ENCODE measurements around the gene MUCL3. TPM values are rescaled to one million over a fixed set of nuclear protein-coding genes. Genes with fewer than 3 reads are reported as not detected.
A peak's percentile ranks its signal among the peaks of the same experiment; 100 is the strongest.

MUCL3 gene
- total and polyA plus RNA-seq, 10 of the 15 experiments (the other 5 are each of a cell fraction or from before 2014, with no cell fraction given), result 0.03 to 1.4 (median 0.61) TPM

DNA sequence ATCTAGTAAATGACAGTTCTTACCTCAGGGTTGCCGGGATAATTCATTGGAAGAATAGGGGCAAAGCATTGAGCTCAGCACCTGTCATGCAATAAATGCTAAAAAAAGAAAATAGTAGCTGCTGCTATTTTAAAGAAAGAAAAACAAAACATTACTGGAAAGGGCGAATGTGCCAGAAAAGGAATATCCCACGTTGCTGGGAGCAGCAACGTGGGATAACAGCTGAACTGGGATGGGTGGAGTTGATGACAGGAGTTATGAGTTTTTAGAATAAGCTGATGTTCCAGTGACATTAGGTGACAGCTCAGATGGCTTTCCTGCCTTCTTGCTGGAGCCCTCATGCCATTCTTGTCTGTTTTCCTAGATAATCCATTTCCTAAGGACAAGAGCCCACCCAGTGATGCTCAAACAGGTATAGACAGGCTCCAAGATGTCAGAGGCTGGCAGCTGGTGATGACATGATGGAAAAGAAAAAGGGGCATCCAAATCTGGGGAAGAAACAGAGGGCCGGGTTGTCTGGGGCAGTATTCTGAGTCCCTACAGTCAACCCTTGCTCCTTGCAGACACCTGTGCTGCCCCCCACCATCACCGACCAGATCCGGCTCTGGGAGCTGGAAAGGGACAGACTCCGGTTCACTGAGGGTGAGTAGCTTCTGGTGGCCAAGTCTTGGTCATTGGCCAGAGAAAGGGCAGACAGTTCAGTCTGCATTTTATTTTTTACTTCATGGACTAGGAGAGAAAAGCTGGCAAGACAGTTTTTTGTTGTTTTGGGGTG lies 27.8 kb upstream of the MUCL3 start:
- Histone ChIP-seq H3K4me1 (ENCODE audit: control insufficient read depth, insufficient read depth, low read length) (peaks cover 11% of the 10 kb centered on the region), H3K27me3 (replicated peaks in 1 of 2; ENCODE audit: control insufficient read depth in 2 of 2, insufficient read depth in 2 of 2, low read length in 1 of 2) (no peaks in the 10 kb centered on the region), H2AFZ (ENCODE audit: control insufficient read depth, low read depth, low read length) (no peak overlapping the region), H3K4me2 (ENCODE audit: control insufficient read depth, insufficient read depth) (peak overlapping the region; percentile 99; the same call in 1 of the 2 replicates), H3K9me3 (replicated peaks; ENCODE audit: control insufficient read depth, insufficient read depth, low read length) (no peaks in the 10 kb centered on the region), H3K4me3 (peak overlapping the region; percentile 91; the same call in 1 of the 2 replicates), H3K79me2 (ENCODE audit: control insufficient read depth, insufficient read depth, low read length) (peaks cover 20% of the 10 kb centered on the region), H4K20me1 (ENCODE audit: control insufficient read depth, insufficient read depth) (no peaks in the 10 kb centered on the region), H3K27ac (ENCODE audit: control insufficient read depth, insufficient read depth) (0 out of 2 replicates have a peak overlapping the region, but pooled peaks have one; percentile 56), H3K9ac (ENCODE audit: control insufficient read depth, insufficient read depth, low read length) (no peak overlapping the region), H3K36me3 (ENCODE audit: control insufficient read depth in 2 of 2, insufficient read depth in 2 of 2, low read length in 1 of 2) (peaks cover 6 to 8% of the 10 kb centered on the region in 2 experiments; a peak in 3 of 4 replicates)
- TSS peak; percentile 47 for BruUV-seq (replicated peaks)
- intact Hi-C loops (cut with micrococcal nuclease; ENCODE audit: unreplicated experiment) (no loop called here), in situ Hi-C loops (cut with MboI) (no loop called here)
- ChIA-PET SMC1A (ENCODE audit: uncharacterized antibody, unreplicated experiment) (interaction anchor here (0.5 to 7.9 kb wide), 24 partner anchors 13 to 298 kb away, joined by 3 to 141 read pairs (median 5); partner anchors contain the start of genes DDR1 and MRPS18B), POLR2A (interaction anchor here (0.6 to 4.4 kb wide), 18 partner anchors 10 to 544 kb away, joined by 3 to 50 read pairs (median 3); partner anchors contain the start of genes DDR1, FLOT1 and MDC1), CTCF (interaction anchor here (0.9 to 9.3 kb wide), 30 partner anchors 12 to 459 kb away, joined by 3 to 122 read pairs (median 8); partner anchors contain the start of genes DDR1 and DHX16), RAD21 (ENCODE audit: unreplicated experiment) (interaction anchor here (0.7 to 4.6 kb wide), 46 partner anchors 8 to 459 kb away, joined by 3 to 138 read pairs (median 6); partner anchors contain the start of genes DDR1, IER3, PSORS1C1 and TUBB)
- 97% methylated on average over 8 of the region's 8 CpGs for WGBS (ENCODE audit: insufficient coverage, insufficient replicate concordance, low lambda C conversion rate, missing lambda C conversion rate)
- no peak for ATAC-seq
- no peak for FAIRE-seq
- DNase-seq (ENCODE audit: low read depth, low spot score), result no peak
- TF ChIP-seq GATAD2B (conservative IDR thresholded peaks at IDR 0.05; ENCODE audit: low read depth) (no peak), MYB (IDR thresholded peaks at IDR 0.05; ENCODE audit: borderline replicate concordance, low read depth, low read length) (no peak), HCFC1 (IDR thresholded peaks at IDR 0.05; ENCODE audit: low read length) (no peak), PAX8 (IDR thresholded peaks at IDR 0.05) (no peak), EZH2 (IDR thresholded peaks at IDR 0.05; ENCODE audit: borderline replicate concordance, control insufficient read depth, low read depth, low read length) (no peak), ESRRA (IDR thresholded peaks at IDR 0.05; ENCODE audit: low read length) (no peak), E2F8 (IDR thresholded peaks at IDR 0.05; ENCODE audit: low read depth, partially characterized antibody) (no peak), MTA3 (IDR thresholded peaks at IDR 0.05; ENCODE audit: borderline replicate concordance, low read length) (no peak), ZBED1 (IDR thresholded peaks at IDR 0.05; ENCODE audit: borderline replicate concordance) (no peak), SP1 (IDR thresholded peaks at IDR 0.05; ENCODE audit: low read depth, low read length) (no peak), PAX5 (IDR thresholded peaks at IDR 0.05; ENCODE audit: borderline replicate concordance, low read depth, low read length) (no peak), REST (IDR thresholded peaks at IDR 0.05; ENCODE audit: low read depth, low read length) (no peak), NR2C2 (IDR thresholded peaks at IDR 0.05; ENCODE audit: borderline replicate concordance, control insufficient read depth, insufficient read length, low read depth) (no peak), TARDBP (IDR thresholded peaks at IDR 0.05; ENCODE audit: borderline replicate concordance) (no peak)
